PC-3 (cell line): ENCODE data around the gene ZNF681.

Source experiments
- CTCF ChIP-seq: fragments of 300-600 bp; sonication (generic); conservative IDR thresholded peaks from 2 replicates; pipeline ENCODE4 v1.5.1; 2017; ENCODE audit warnings: antibody characterized with exemption, low read depth, mild to moderate bottlenecking, low read length
- EZH2 ChIP-seq: fragments of 300-600 bp; sonication (generic); IDR thresholded peaks from one replicate; pipeline ENCODE4 v1.6.1; 2017; ENCODE audit warnings: antibody characterized with exemption, mild to moderate bottlenecking, low read length; ENCODE audit not compliant: unreplicated experiment
- EZH2phosphoT487 ChIP-seq: fragments of 300-600 bp; sonication (generic); IDR thresholded peaks from 2 replicates; pipeline ENCODE4 v1.6.1; 2018; ENCODE audit warnings: mild to moderate bottlenecking, antibody characterized with exemption, low read length, borderline replicate concordance

GRCh38 chr19:23784274-23784673 lies 25.6 kb upstream of the ZNF681 start:
- TF ChIP-seq CTCF (no peak), EZH2 (no peak), EZH2phosphoT487 (no peak)
